AG09319 (cell line): ENCODE results near the gene SIRT2.

ENCODE experiments used
- DNase-seq: peaks from one replicate; pipeline ENCODE4 v3.0.0-alpha.2; 2010; ENCODE audit warnings: low read depth; ENCODE audit errors: extremely low read depth
- TF ChIP-seq, protein P1 (sequence below): IDR thresholded peaks from 2 replicates; pipeline ENCODE4 v1.5.1; 2011; ENCODE audit warnings: low read depth, mild to moderate bottlenecking, inconsistent platforms, low read length, moderate library complexity

Gene SIRT2

DNA sequence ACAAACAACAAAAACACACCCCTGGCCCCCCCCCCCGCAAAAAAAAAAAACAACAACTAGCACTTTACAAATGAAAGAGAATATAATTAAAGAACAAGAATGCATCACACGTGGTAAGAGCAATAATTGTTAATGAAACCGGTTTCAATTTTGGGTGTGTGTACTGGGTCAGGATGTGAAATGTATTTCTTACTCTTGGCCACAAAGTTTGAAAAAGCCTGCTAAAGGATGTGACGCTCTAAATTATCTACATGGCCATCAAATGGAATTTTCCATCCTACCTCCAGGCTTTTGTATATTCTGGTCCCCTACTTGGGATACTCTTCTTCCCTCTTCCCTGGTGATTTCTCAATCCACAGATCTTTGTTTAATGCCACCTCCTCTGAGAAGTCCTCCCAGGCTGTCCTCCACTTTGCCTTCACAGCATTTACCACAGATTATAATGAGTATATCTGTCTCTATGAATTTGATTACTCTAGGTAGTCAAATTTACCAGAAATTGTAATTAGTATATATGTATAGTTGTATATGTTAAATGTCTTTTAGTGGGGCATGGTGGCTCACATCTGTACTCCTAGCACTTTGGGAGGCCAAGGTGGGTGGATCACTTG is 29.1 kb upstream of the SIRT2 start:
- no peak for DNase-seq
- TF ChIP-seq, protein P1, sequence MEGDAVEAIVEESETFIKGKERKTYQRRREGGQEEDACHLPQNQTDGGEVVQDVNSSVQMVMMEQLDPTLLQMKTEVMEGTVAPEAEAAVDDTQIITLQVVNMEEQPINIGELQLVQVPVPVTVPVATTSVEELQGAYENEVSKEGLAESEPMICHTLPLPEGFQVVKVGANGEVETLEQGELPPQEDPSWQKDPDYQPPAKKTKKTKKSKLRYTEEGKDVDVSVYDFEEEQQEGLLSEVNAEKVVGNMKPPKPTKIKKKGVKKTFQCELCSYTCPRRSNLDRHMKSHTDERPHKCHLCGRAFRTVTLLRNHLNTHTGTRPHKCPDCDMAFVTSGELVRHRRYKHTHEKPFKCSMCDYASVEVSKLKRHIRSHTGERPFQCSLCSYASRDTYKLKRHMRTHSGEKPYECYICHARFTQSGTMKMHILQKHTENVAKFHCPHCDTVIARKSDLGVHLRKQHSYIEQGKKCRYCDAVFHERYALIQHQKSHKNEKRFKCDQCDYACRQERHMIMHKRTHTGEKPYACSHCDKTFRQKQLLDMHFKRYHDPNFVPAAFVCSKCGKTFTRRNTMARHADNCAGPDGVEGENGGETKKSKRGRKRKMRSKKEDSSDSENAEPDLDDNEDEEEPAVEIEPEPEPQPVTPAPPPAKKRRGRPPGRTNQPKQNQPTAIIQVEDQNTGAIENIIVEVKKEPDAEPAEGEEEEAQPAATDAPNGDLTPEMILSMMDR = no peak

GRCh38 chr19:38924388-38924787 is 25.0 kb upstream of the SIRT2 start:
- TF ChIP-seq, protein P1 = no peak
- DNase-seq = no peak

DNA sequence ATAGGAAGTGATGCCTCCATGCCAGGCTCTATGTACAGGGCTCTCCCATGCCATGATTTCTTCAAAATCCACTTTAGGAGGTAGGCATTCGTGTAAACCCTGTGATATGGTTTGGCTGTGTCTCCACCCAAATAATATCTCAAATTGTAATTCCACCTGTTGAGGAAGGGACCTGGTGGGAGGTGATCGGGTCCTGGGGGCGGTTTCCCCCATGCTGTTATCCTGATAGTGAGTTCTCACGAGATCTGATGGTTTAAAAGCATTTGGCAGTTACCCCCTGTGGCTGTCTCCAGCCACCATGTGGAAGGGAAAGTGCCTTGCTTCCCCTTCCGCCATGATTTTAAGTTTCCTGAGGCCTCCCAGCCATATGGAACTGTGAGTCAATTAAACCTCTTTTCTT is 23.1 kb upstream of the SIRT2 start:
- TF ChIP-seq, protein P1 = no peak
- DNase-seq = no peak

- no peak for DNase-seq
- TF ChIP-seq, protein P1 = no peak
These were observed 22.2 kb upstream of the SIRT2 start for GRCh38 chr19:38921420-38922274.

- TF ChIP-seq, protein P1 = no peak
- DNase-seq = no peak
These were observed 21.4 kb upstream of the SIRT2 start for GRCh38 chr19:38920602-38921419.

DNA sequence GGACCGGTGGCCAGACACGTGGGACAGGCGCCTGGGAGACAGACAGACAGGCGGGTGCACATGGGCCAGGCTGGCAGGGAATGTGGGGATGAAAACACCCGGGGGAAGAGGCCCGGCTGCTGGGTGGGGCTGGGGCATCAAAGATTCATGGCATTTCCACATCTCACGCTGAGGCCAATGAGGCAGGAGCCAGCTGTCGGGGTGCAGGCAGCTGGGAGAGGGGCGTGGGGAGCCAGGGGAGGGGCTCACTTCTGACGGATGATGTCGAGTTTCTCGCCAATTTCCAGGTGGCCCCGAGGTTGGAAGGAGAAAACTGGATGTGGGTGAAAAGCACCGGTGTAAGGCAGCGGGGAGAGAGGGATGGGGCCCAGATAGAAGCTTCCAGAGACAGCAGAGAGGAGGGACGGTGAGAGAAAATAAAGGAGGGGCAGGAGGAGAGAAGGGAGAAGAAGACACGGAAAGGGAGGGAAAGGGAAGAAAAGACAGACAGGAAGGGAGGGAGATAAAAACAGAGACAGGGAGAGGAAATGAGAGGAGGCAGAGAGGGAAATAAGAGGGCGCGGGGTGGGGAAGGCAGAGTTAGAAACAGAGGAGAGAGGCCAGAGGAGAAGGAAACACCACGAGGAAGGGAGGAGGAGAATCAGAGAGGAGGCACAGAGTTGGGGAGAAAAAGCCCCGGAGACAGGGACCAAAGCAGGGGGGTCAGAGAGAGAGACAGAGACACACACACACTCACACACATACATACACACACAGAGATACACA is 20.6 kb upstream of the SIRT2 start:
- TF ChIP-seq, protein P1 = no peak
- no peak for DNase-seq
